Activated T-helper 1 cell treated with Interleukin-2 at 50 U/mL for 16 hours (primary cell): Measurements from ENCODE around the gene IGSF22.

Experiments used
- DNase-seq: peaks from one replicate; pipeline ENCODE4 v3.0.0-alpha.2; 2020; ENCODE audit warnings: low read depth

The IGSF22 gene

DNA sequence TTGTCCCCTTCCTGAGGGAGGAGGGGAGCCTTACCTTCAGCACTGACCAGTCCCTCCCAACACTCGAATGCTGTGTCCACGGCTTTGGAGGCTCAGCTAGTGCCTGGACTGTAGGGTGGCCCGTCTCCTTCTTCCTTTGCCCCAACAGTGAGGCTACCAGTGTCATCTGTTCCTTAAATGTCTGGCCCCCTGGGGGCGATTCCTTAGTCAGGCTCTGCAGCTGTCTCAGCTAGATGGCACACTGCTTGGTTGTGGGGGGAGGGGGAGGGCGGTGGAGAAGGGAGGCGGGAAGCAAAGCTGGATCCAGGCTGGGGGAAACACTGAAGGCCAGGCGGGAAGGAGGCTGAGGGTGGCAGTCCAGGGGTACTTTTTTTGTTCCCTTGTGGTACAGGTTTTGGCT is at the start of gene IGSF22:
TSS of gene IGSF22 (minus strand) at position 149 of the 400 bp plus-strand sequence. CDS start 1,952 bp downstream, outside the sequence.
- no peak for DNase-seq

DNA sequence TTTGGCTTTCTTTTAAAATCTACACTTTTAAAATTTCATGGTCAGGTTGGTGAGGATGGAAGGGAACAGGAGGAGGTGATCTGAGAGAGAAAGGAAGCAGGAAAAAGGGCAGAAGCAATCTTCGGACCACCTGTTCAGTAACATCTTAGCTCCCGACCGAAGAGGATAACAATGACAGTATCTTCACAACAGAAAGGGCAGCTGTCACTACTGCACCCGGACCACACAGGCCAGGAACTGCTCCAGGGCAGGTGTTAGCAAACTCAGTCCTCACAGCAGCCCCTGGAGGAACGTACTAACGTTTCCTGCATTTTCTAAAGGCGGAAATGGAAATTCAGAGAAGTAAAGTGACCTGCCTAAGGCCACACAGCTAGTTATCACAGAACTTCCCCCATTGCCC is 48.8 kb upstream of the IGSF22 start:
- DNase-seq: no peak

DNA sequence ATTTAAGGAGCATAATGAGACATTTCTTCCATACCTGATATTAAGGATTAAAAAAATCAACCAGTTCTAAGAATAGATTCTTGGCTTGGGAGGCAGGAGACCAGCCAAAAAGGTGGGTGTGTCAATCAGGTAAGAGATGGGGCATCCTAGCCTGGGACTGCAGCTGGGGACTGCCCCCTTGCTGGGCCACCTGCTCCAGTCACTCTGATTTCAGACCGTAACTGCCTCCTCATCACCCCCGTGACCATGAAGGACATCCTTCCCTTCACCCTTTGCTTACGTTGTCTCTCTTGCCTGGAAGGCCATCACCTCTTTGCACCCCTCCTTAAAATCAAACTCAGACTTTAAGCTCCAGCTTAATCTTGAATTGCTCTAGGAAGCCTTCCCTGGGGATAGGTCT is 47.7 kb upstream of the IGSF22 start:
- DNase-seq: no peak

DNA sequence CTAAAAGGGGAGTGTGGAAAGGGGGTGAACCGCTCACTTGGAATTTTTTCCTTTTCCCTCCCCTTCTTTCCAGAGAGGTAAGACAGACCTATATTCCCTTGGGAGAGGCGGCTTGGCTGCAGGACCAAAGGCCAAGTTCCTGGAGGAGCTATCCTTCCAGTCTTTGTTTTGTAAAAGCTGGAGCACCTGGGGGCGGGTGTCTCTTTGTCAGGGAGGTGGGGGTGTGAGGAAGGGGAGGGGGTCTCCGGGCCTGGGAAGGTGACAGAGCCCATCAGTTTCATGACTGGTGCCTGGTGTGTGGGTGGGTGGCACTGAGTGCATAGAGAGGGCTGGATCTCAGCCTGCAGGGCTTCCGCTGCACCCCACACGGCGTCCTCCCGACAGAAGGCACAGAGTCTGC is 47.1 kb upstream of the IGSF22 start:
- DNase-seq: no peak

DNA sequence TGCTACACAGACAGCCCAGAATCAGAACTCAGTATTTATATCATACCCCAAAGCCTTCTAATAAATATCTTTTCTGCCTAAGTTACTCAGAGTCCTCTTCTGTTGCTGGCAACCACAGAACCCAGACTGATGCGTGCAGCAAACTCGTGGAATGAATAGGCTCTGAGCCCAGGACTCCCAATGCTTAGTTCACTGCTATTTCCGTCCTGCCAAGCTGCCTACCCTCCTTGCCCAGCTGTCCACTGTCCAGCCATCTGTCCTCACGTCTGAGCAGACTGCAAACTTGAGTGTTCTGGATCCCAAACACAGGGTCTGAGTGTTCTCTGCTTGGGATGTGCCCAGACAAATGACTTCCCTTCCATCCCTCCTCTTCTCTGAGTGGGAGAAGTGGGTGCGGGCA is 46.2 kb upstream of the IGSF22 start:
- no peak for DNase-seq

DNA sequence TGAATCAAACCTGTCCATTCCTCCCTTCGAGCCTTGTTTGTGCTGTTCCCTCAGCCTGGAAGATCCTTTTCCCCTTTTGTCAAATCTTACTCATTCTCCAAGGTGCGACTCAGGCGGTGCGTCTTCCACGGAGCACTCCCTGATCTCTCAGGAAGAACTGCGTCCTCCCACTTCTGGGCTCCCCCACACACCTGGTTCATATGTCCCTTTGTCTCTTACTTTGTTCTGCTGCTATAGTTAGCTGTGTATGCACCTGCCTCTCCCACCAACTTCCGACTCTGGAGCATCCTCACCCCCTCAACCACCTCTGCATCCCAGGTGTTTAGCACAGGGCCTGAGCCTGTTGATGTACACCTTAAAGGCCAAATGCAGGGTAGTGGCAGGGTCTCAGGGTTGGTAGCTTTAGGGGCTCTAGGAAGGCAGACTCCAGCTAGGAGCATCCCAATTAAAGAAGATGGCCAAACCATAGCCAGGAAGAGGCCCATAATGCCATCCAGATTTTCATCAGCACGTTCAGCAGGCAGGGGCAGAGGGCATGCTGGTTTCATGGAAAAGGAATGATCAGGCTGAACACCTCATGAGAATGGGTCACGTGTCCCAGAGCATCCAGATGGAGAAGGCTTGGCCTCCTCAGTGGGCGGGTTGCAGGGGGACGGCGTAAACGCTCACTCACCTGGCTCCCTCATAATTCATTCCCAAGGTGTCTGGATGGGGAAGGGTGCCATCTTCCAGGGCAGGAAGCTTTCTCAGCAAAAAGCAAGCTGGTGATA is 45.5 kb upstream of the IGSF22 start:
- DNase-seq: no peak

DNA sequence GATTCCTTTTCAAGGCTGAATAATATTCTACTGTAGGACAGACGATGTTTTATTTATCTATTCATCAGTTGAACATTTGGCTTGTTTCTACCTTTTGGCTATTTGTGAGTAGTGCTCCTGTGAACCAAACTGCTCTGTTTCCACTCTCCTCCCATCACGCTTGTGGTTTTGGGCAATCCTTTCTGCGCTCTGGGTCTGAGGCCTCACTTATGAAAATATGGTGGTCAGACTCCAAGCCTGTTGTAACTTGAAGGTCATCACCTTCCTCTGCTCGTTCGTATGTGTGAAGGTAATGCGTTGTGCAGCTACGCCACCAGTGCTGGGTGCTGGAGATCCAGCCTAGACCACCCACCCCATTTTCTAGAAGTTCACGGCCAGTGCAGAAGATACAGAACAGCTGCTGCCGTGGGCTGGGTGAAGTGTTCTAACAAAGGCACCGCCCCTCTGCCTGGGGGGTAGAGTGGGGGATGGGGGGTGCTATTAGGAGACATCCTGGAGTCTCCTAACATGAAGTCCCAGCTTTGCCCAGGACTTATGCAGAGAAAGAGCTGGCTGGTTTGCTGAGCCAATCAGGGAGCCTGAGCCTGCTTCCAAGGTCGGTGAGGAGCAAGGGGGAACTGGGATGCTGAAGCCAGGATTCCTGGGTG is 44.6 kb upstream of the IGSF22 start:
- no peak for DNase-seq

DNA sequence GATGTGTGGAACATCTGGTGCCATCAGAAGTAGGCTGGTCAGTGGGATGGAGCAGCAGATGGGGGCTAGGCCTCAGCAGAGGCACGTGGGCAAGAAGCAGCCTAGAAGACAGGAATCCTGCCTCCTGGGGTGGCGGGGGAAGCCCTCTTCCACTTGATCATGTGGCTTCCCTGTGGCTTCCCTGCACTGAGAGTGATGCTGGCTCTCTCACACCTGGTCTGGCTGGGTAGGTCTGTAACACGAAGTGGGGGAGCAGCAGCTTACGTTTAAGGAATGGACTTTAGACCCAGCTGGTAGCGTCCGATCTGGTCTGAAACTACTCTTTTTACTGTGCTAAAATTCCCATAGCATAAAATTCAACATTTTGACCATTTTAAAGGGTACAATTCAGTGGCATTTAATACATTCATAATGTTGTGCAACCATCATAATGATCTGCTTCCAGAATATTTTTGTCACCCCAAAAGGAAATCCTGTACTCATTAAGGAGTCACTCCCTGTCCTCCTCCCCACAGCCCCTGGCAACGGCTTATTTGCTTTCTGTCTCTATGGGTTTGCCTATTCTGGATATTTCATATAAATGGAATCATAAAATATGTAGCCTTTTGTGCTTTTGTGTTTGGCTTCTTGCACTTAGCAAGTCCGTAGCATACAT is 43.9 kb upstream of the IGSF22 start:
- DNase-seq: no peak

DNA sequence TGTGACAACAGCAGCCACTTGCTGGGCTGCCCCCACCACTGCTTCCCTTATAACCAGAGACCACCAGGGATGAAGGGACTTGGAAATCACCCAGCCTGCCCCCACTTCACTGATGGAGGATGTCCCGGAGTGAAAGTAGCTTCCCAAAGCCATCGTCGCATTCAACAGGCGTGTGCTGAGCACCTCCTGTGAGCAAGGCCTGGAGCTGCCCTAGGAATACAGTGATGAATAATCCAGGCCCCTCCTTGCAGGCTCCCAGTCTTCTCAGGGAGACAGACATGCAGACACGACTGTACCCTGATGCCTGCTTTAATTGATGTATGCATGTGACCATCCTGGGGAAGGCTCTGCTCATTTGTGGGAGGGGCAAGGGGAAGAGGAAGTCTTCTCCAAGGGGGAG is 43.0 kb upstream of the IGSF22 start:
- no peak for DNase-seq

DNA sequence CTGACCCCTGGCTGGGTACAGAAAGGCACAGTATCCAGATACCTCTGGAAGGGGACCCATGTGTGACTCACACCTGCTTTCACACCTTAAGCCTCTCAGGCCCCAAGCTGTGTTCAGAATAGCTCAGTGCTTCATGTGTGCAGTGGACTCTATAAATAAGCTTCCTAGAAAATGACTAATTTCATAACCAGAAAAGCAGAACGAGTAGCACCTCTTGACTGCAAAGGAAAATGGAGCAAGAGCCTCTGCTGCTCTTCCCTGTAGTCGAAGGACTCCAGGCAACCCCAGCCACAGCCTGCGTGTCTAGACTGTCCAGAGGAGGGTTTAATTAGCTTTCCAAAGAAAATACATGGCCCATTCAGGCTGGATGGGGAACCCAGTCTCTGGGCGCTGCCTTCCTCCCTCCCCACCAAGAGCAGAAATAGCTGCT is 42.5 kb upstream of the IGSF22 start:
- no peak for DNase-seq

DNA sequence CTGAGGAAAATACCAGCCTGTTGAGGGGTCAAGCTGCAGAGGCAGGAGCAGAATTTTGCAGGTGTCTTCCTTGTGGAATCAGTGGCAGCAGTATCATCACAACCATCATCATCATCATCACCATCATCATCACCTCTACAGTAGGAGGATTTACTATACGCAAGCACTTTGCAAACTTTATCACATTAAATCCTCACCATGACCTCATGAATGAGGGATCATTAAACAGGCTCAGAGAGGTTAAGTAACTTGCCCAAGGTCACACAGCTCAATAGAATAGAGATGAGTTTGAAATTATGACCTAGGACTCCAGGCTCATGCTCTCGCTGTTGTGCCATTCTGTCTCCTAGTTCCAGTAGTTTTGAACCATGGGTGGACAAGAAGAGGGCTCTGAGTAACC is 40.0 kb upstream of the IGSF22 start:
- no peak for DNase-seq

DNA sequence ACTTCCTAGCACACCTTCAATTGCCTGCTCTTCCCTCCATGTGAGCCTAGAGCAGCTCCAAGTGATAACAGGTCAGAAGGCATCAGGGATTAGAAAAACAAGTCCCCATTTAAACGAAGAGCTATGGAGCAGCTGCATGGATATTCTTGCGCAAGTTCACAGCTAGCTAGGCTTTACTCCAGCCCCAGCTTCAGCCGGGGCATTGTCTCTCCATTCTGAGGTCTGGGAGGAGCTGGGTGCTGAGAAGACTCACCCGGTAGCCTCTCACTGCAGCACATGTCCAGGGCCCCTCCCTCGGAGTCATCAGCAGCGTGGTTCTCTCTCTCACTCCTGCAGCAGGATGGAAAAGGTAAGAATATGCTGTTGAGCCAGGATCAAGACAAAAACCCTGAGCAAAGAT is 39.6 kb upstream of the IGSF22 start:
- no peak for DNase-seq

DNA sequence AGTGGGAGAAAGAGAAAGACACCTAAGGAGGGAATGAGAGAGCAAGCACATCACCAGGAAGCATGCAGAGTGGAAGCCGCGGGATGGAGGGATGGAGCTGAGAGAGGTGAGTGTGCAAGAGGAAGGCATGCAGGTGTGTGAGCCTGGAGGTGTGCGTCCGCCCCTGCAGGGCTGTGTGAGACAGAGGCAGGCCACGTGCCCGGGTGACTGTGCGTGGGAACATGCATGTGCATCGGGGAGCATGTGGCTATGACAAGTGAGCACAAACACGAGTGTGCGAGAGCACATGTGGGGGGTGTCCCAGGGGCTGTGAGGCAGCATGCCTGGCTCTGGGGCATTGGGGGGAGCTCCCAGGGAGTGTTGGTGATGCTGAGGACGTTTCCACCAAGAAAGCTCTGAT is 35.8 kb upstream of the IGSF22 start:
- no peak for DNase-seq

DNA sequence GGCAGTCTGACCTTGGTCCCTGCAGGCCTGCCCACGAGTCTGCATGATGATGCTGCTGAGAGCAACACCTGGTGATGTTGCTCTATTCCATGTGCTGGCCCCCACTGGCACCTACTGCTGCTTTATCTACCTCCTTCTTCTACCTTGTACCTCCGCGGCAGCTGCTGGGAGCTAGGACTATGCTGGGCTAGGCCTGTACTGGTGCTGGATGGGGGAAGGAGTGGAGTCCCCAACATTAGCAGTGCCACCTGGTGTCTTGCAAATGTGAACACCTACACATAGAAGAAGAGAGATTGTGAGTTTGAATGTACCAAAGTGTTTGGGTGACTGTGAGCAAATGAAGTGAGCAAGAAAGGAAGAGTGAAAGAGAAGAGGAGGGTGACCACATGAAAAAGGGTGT is 35.2 kb upstream of the IGSF22 start:
- no peak for DNase-seq

DNA sequence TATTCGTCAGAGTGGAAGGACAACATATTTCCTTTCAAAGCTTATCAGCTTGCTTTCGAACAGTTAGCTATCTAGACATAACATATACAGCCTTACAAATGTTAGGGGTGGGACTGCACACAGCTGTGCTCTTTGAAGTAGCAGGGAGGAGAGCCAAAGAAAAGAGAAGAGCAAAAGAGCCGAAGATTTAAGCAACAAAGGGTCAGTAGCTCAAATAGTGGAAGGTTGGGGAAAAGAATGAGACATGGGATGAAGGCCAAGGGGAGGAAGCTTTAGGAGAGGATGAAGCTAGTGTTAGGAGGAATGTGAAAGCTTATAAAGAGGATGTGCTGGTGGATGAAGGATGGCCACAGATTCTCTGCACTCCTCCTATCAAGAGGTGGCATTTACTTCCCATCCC is 31.8 kb upstream of the IGSF22 start:
- no peak for DNase-seq

DNA sequence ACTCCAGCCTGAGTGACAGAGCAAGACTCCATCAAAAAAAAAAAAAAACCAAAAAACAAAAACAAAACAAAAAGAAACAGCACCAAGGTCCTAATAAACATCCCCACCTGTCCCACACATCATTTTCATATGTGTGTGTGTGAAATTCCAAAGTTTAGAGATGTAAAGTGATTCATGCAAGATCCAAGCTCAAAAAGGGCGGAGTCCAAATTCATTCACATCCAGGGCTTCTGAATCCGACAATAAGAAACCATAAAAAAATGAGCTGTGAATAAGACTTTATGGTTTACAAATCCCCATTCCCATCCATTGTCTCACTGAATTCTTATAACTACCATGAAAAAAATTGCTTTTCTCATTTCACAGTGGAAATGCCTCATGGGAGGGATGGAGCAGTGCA is 30.9 kb upstream of the IGSF22 start:
- no peak for DNase-seq

DNA sequence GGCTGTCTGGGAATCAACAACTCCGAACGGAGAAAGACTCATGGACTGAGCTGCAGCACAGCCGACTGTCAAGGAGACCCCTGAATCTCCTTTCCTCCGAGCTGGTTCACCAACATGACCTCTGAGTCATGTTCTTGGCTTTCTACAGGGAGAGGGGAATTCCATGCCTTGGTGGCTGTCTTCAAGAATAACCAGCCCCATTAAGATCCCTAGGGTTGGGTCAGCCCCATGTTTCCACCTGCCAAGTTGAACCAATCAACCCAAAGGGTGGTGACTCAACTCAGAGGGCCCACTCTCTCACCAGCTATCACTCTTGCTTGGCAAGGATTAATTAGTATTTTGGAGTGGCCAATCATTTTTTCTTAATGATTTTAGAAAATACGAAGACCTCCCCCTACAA is 28.3 kb upstream of the IGSF22 start:
- no peak for DNase-seq

DNA sequence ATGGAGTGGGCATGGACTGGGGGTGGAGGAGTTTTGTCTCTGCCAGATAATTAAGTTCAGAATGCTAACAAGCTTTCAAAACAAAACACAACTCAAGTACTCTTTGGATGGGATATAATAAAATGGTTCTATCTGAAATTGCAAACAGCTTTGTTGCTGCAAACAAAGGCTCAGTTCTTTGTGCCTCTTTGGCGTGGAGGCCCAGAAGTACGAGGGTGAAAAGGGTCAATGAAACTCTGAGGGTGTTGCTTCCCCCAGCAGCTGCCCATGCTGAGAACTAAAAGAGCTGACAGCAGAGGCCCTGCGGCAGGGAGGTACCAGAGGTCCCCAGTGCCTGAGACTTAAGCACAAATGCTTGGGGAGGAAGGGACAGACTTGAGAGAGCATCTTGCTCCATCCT is 26.5 kb upstream of the IGSF22 start:
- no peak for DNase-seq

DNA sequence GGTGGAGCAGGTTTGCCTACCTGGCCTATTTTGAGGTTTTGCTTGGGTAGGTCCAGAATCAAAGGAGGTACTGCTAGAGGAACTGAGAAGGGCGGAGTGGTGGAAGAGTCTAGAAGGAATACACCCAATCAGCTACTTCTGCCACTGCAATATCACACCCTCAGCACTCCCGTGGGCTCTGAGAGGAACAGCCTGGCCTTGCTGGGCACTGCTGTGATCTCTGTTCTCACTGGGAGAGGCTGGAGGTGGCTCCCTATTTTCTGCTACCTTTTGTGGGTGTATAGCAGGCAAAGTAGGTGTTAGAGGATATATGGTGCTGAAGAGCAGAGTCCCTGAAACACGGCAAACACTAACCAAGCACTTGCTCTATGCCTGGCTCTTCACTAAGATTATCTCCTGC is 25.0 kb upstream of the IGSF22 start:
- DNase-seq: no peak

DNA sequence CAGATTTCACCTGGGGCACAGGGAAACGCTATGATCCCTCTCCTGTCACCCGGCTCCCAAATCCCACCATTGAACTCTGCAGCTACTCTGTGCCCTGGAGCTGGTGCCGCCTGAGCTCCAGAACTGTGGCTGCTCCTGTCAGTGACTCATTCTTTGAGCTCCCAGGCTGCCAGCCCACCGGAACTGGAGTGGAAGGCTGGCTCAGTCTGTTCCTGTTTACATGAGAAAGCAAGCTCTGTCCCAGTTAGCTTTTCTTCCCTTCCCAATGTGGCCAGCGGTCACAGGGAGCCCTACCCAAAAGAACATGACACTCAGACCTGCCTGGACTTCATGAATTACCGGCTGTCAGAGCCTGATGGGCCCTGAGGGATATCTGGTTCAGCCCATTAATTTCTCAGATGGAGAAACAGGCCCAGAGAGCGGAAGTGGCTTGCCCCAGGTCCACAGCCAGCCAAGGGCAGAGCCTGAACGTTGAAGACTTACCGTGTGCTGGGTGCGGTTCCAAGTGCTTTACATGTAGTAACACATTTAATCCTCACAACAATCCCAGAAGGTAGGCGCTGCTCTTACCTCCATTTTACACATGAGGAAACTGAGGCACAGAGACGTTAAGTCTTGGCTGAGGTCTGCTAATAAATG is 23.8 kb upstream of the IGSF22 start:
- no peak for DNase-seq

DNA sequence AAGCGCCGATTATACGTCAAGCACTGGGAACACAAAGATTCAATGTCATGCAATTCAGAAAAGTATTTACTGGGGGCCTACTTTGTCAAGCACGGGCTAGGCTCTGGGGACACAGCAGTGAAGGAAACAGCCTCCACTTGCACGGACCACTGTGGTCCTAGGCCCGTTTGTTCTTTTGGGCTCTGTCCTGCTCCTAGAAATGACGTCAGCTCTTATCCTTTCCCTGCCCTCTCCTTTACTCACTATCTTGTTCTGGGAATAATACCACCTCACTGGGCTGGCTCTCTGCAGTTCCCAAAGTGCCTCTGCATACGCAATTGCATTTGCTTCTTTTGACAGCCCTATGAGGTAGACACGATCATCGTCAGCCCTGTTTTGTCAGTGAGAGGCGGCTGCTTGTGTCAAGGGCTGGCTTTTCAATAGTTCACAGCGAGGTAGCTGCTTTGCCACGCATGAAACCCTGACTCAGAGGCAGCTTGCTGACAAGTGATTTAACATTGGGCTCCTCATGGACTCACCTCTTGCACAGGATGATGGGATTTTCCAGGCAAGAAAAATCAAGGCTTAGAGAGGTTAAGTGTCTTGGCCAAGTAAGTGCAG is 22.9 kb upstream of the IGSF22 start:
- DNase-seq: no peak

DNA sequence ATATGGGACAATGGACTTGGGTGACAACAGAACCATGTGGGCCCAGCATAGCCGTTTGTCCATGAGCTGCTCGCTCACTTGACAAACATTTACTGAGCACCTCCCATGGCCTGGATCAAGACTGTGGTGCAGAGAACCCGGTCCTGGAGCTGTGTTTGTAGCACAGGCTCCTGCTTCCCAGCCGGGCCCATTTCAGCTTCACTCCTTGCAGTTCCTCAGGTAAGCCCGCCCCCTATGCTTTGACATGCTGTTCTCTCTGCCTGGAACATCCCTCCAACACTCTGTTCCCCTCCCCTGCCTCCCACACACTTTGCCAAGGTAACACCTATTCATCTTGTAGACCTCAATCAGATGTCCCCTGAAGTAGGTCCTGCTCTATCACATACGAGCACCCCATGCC is 19.3 kb upstream of the IGSF22 start:
- no peak for DNase-seq
